IMR-90 (cell line): ENCODE measurements around the gene EBF3.

Experiments used
- BHLHE40 ChIP-seq: fragments of 150-350 bp; IDR thresholded peaks from 2 replicates; pipeline ENCODE4 v1.6.1; 2016; ENCODE audit warnings: mild to moderate bottlenecking, low read depth, low read length
- CEBPB ChIP-seq: IDR thresholded peaks from 2 replicates; pipeline ENCODE4 v1.6.1; 2012; ENCODE audit warnings: low read depth, low read length, improper control_type of control experiment
- FOS ChIP-seq: fragments of 150-350 bp; IDR thresholded peaks from 2 replicates; pipeline ENCODE4 v1.6.1; 2016; ENCODE audit warnings: low read depth, low read length
- MAFK ChIP-seq: IDR thresholded peaks from 2 replicates; pipeline ENCODE4 v1.6.1; 2012; ENCODE audit warnings: low read depth, low read length, improper control_type of control experiment
- MAZ ChIP-seq: IDR thresholded peaks from 2 replicates; pipeline ENCODE4 v1.6.1; 2012; ENCODE audit warnings: low read depth, mild to moderate bottlenecking, low read length, improper control_type of control experiment, moderate library complexity, borderline replicate concordance
- NFE2L2 ChIP-seq: fragments of 150-350 bp; IDR thresholded peaks from 2 replicates; pipeline ENCODE4 v1.6.1; 2016; ENCODE audit warnings: low read depth, mild to moderate bottlenecking, low read length
- POLR2A ChIP-seq: IDR thresholded peaks from 2 replicates; pipeline ENCODE4 v1.6.1; 2012; ENCODE audit warnings: mild to moderate bottlenecking, low read depth, low read length
- RAD21 ChIP-seq: IDR thresholded peaks from 2 replicates; pipeline ENCODE4 v1.6.1; 2012; ENCODE audit warnings: low read length, improper control_type of control experiment
- RCOR1 ChIP-seq: IDR thresholded peaks from 2 replicates; pipeline ENCODE4 v1.6.1; 2012; ENCODE audit warnings: mild to moderate bottlenecking, low read length, improper control_type of control experiment; ENCODE audit not compliant: insufficient replicate concordance
- RFX5 ChIP-seq: IDR thresholded peaks from 2 replicates; pipeline ENCODE4 v1.8.0; 2012; ENCODE audit warnings: low read depth, mild to moderate bottlenecking, low read length, moderate library complexity
- SMC3 ChIP-seq: fragments of 150-350 bp; IDR thresholded peaks from 2 replicates; pipeline ENCODE4 v1.6.1; 2016; ENCODE audit warnings: low read depth, mild to moderate bottlenecking, antibody characterized with exemption, low read length, moderate library complexity
- USF2 ChIP-seq: fragments of 150-350 bp; IDR thresholded peaks from 2 replicates; pipeline ENCODE4 v1.6.1; 2017; ENCODE audit warnings: mild to moderate bottlenecking, antibody characterized with exemption, low read length, low read depth
- TF ChIP-seq, protein P1 (sequence below): conservative IDR thresholded peaks from 2 replicates; pipeline ENCODE4 v1.5.1; 2012; ENCODE audit warnings: mild to moderate bottlenecking, low read depth, low read length, improper control_type of control experiment

- no peak for TF ChIP-seq POLR2A
- TF ChIP-seq, protein P1, sequence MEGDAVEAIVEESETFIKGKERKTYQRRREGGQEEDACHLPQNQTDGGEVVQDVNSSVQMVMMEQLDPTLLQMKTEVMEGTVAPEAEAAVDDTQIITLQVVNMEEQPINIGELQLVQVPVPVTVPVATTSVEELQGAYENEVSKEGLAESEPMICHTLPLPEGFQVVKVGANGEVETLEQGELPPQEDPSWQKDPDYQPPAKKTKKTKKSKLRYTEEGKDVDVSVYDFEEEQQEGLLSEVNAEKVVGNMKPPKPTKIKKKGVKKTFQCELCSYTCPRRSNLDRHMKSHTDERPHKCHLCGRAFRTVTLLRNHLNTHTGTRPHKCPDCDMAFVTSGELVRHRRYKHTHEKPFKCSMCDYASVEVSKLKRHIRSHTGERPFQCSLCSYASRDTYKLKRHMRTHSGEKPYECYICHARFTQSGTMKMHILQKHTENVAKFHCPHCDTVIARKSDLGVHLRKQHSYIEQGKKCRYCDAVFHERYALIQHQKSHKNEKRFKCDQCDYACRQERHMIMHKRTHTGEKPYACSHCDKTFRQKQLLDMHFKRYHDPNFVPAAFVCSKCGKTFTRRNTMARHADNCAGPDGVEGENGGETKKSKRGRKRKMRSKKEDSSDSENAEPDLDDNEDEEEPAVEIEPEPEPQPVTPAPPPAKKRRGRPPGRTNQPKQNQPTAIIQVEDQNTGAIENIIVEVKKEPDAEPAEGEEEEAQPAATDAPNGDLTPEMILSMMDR = no peak
- TF ChIP-seq USF2 = no peak
- TF ChIP-seq SMC3 = no peak
- TF ChIP-seq MAFK = no peak
- TF ChIP-seq CEBPB = no peak
- TF ChIP-seq RAD21 = no peak
- TF ChIP-seq MAZ = no peak
- no peak for TF ChIP-seq NFE2L2
- TF ChIP-seq RCOR1 = no peak
- no peak for TF ChIP-seq FOS
- no peak for TF ChIP-seq RFX5
- TF ChIP-seq BHLHE40 = no peak
Observed at GRCh38 chr10:129851941-129852640, 112.0 kb downstream of the EBF3 start.
